AG09319 (cell line): Measurements from ENCODE around the gene GRN.

Source experiments
- DNase-seq: peaks from one replicate; pipeline ENCODE4 v3.0.0-alpha.2; 2010; ENCODE audit warnings: low read depth; ENCODE audit errors: extremely low read depth
- CTCF ChIP-seq: IDR thresholded peaks from 2 replicates; pipeline ENCODE4 v1.5.1; 2011; ENCODE audit warnings: low read depth, mild to moderate bottlenecking, inconsistent platforms, low read length, moderate library complexity

The GRN gene

GRCh38 chr17:44394833-44395232 is 49.7 kb downstream of the GRN start:
- no peak for DNase-seq
- no peak for TF ChIP-seq CTCF

DNA sequence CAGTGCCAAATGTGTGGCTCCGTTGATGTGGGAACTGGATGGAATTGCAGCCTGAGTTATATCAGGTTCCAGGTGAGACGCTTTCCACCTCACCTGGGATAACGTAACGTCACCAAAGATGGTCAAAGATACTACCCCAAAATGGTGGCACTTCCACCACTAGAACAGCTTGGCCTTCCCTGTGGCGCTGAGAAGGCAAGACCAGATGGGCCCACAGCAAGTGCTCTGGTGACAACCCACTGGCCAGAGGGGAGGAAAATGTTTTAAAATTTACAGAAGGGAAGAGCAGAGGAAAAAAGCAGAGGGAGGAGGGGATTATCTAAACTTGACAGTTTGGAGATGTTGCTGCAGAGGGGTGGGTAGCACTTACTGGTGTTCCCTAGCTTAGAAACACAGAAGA is 51.8 kb downstream of the GRN start:
- no peak for DNase-seq
- TF ChIP-seq CTCF, result no peak

GRCh38 chr17:44397479-44398440 is 52.7 kb downstream of the GRN start:
- no peak for DNase-seq
- no peak for TF ChIP-seq CTCF

GRCh38 chr17:44398692-44399691 is 53.9 kb downstream of the GRN start:
- no peak for TF ChIP-seq CTCF
- DNase-seq, result no peak

DNA sequence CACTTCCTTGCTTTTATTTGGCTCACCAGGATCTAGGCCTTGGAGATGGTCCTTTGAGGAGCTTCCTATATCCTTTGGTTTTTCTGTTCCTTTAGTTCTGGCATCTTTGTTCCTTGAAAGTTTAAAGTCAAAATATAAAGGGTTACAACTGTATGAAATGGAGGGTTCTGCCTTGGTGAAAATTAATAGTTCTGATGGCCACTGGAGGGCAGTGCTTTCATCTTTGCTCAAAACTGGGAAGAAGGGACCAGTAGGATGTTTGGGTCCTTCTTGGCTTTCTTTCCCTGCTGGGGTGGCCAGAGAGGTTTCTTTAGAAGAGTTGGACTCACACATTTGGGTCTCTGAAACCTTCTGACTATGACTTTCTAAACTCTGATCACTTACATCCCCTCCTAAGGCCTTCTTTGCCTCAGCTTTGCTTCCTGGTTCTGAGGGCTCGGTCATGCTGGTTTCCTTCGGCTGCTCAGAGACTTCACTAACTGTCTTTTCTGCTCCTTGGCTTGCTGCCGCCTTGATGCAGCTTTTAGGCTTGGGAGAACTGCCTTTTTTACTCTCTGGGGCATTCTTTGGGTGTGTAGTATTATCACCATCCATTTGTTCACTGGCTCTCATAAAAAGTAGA is 55.2 kb downstream of the GRN start:
- peak; percentile 41 for TF ChIP-seq CTCF
- peak; percentile 3 for DNase-seq
